Measurements from ENCODE around the gene HECTD2. TPM values are rescaled to one million over a fixed set of nuclear protein-coding genes. Genes with fewer than 3 reads are reported as not detected.

The HECTD2 gene
- total and polyA plus RNA-seq, 9 of the 15 experiments (the other 6 are each of a cell fraction or from before 2014, with no cell fraction given) = 1.3 to 5.9 (median 3.9) TPM

GRCh38 chr10:91536733-91537132 is 126.6 kb downstream of the HECTD2 start:
- DNase-seq (ENCODE audit: extremely low read depth in 1 of 4, low spot score in 3 of 4) (no peak), ATAC-seq (no peak), FAIRE-seq (no peak)
- intact Hi-C loops (cut with micrococcal nuclease) (no loop called here), in situ Hi-C loops (cut with MboI) (no loop called here)
- Histone ChIP-seq H3K4me2 (ENCODE audit: insufficient read depth, low read length) (no peak overlapping the region), H3K27me3 (ENCODE audit: control insufficient read depth in 2 of 2, insufficient read depth in 2 of 2, low read length in 2 of 2) (no peaks in the 10 kb centered on the region), H3K36me3 (ENCODE audit: control insufficient read depth, insufficient read depth, low read length) (no peaks in the 10 kb centered on the region), H3K9me1 (ENCODE audit: control insufficient read depth, insufficient read depth, low read length) (no peaks in the 10 kb centered on the region), H3K9me3 (replicated peaks; ENCODE audit: control insufficient read depth, insufficient read depth, low read depth, low read length) (peaks cover 4% of the 10 kb centered on the region; the same call in 1 of the 2 replicates), H3K4me1 (replicated peaks in 1 of 2; ENCODE audit: control insufficient read depth in 2 of 2, insufficient read depth in 2 of 2, low read length in 2 of 2) (no peaks in the 10 kb centered on the region), H2AFZ (ENCODE audit: low read depth, low read length) (no peak overlapping the region), H3K27ac (ENCODE audit: extremely low read depth, low read depth, low read length) (no peak overlapping the region), H4K20me1 (replicated peaks; ENCODE audit: control insufficient read depth, insufficient read depth, low read length) (no peaks in the 10 kb centered on the region), H3K4me3 (no peak overlapping the region), H3K9ac (ENCODE audit: insufficient read depth in 1 of 2, low read depth in 2 of 2, low read length in 2 of 2) (no peak overlapping the region), H3K79me2 (ENCODE audit: control insufficient read depth, insufficient read depth, low read length) (no peaks in the 10 kb centered on the region)
- ChIA-PET POLR2A (interaction anchor here (1.4 kb wide), 1 partner anchor 10 kb away, joined by 4 read pairs; no protein-coding TSS in a partner anchor), CTCF (ENCODE audit: low intra/inter-chr PET ratio) (no interaction called here)
- BruUV-seq (replicated peaks) = no TSS peak
- 5% methylated on average over 2 of the region's 2 CpGs for WGBS (ENCODE audit: insufficient coverage, low coverage, missing lambda C conversion rate)
- TF ChIP-seq NFYB (IDR thresholded peaks at IDR 0.05; ENCODE audit: extremely low read depth, insufficient read length) = no peak
- no peak for TF ChIP-seq PHF20 (IDR thresholded peaks at IDR 0.05; ENCODE audit: partially characterized antibody)
- no peak for TF ChIP-seq HMBOX1 (IDR thresholded peaks at IDR 0.05)
- TF ChIP-seq MTA1 (IDR thresholded peaks at IDR 0.05; ENCODE audit: borderline replicate concordance) = no peak
- TF ChIP-seq ZNF217 (CRISPR knock-in tag; IDR thresholded peaks at IDR 0.05) = no peak
- TF ChIP-seq TCFL5 (CRISPR knock-in tag; conservative IDR thresholded peaks at IDR 0.05) = no peak
- no peak for TF ChIP-seq CBFA2T3 (IDR thresholded peaks at IDR 0.05)
- no peak for TF ChIP-seq NR2C2 (CRISPR knock-in tag; IDR thresholded peaks at IDR 0.05)
- no peak for TF ChIP-seq NR2C2 (tag; IDR thresholded peaks at IDR 0.05)
- TF ChIP-seq SNAPC5 (CRISPR knock-in tag; IDR thresholded peaks at IDR 0.05) = no peak
- no peak for TF ChIP-seq MXD1 (CRISPR knock-in tag; IDR thresholded peaks at IDR 0.05; ENCODE audit: borderline replicate concordance, poor library complexity, severe bottlenecking)
- no peak for TF ChIP-seq TEAD2 (tag; IDR thresholded peaks at IDR 0.05)
- TF ChIP-seq NFE2L1 (tag; IDR thresholded peaks at IDR 0.05; ENCODE audit: borderline replicate concordance, low read depth) = no peak
- TF ChIP-seq ZNF24 (IDR thresholded peaks at IDR 0.05) = no peak
- TF ChIP-seq XRCC5 (IDR thresholded peaks at IDR 0.05; ENCODE audit: low read depth, low read length) = no peak
- no peak for TF ChIP-seq MYC (IDR thresholded peaks at IDR 0.05; ENCODE audit: low read depth, low read length)
- no peak for TF ChIP-seq MYC (CRISPR knock-in tag; IDR thresholded peaks at IDR 0.05; ENCODE audit: borderline replicate concordance, low read depth)
- no peak for TF ChIP-seq ZNF79 (CRISPR knock-in tag; IDR thresholded peaks at IDR 0.05; ENCODE audit: low read depth)
- no peak for TF ChIP-seq COPS2 (conservative IDR thresholded peaks at IDR 0.05)

All from K562 (cell line).